SIG-M5 treated with dmso at 0.1 percent for 504 hours (cell line): ENCODE data around the gene EZR.

Experiments used
- DNase-seq: peaks from one replicate; lab custom pipeline; 2025; ENCODE audit not compliant: unreplicated experiment; lab: John Stamatoyannopoulos, UW

Gene EZR

GRCh38 chr6:158737710-158738615 lies 81.2 kb downstream of the EZR start:
- DNase-seq = peak; percentile 77

- no peak for DNase-seq
Observed at GRCh38 chr6:158737082-158737709, 82.0 kb downstream of the EZR start.

- DNase-seq = no peak
Observed at GRCh38 chr6:158735009-158735408, 84.2 kb downstream of the EZR start.

- no peak for DNase-seq
Observed at GRCh38 chr6:158730541-158730907, 88.6 kb downstream of the EZR start.

- peak; percentile 62 for DNase-seq
Observed at GRCh38 chr6:158729906-158730540, 89.1 kb downstream of the EZR start.

GRCh38 chr6:158725704-158726103 lies 93.5 kb downstream of the EZR start:
- DNase-seq = no peak

- DNase-seq = no peak
Observed at GRCh38 chr6:158722176-158722729, 96.9 kb downstream of the EZR start.

- peak; percentile 12 for DNase-seq
Observed at GRCh38 chr6:158718461-158719046, 100.6 kb downstream of the EZR start.

- no peak for DNase-seq
Observed at GRCh38 chr6:158717341-158718330, 101.5 kb downstream of the EZR start.
